Effector memory CD4-positive, alpha-beta T cell (primary cell): ENCODE results near the gene OR8K5.
"Not testable (repeated sequence)": the region's sequence is repeated elsewhere in the genome, so short reads cannot be mapped to it uniquely, and the experiment has no call there.

Experiments used
- DNase-seq, 3 donors: peaks; one replicate each; pipeline ENCODE4 v3.0.0-alpha.2; 2020
- H3K27ac ChIP-seq: 2 replicates; pipeline ENCODE4 v1.7.0; 2013; ENCODE audit warnings: mild to moderate bottlenecking, low read length, moderate library complexity; ENCODE audit not compliant: insufficient read depth, poor library complexity, severe bottlenecking
- H3K27me3 ChIP-seq: replicated peaks from 2 replicates; pipeline ENCODE4 v1.7.0; 2013; ENCODE audit warnings: mild to moderate bottlenecking, low read length; ENCODE audit not compliant: insufficient read depth, control insufficient read depth, poor library complexity, severe bottlenecking
- H3K36me3 ChIP-seq: 2 replicates; pipeline ENCODE4 v1.7.0; 2013; ENCODE audit warnings: mild to moderate bottlenecking, low read length, moderate library complexity; ENCODE audit not compliant: control insufficient read depth, insufficient read depth
- H3K4me1 ChIP-seq: 2 replicates; pipeline ENCODE4 v1.7.0; 2013; ENCODE audit warnings: low read length, mild to moderate bottlenecking; ENCODE audit not compliant: control insufficient read depth, insufficient read depth, poor library complexity, severe bottlenecking
- H3K4me3 ChIP-seq: 2 replicates; pipeline ENCODE4 v1.7.0; 2013; ENCODE audit warnings: low read length, low read depth, mild to moderate bottlenecking; ENCODE audit not compliant: insufficient read depth, poor library complexity, severe bottlenecking
- H3K9me3 ChIP-seq: 2 replicates; pipeline ENCODE4 v1.7.0; 2013; ENCODE audit warnings: mild to moderate bottlenecking, low read length, moderate library complexity; ENCODE audit not compliant: control insufficient read depth

The OR8K5 gene

GRCh38 chr11:56151376-56151775 lies 8.7 kb downstream of the OR8K5 start:
- Histone ChIP-seq H3K27ac (no peak overlapping the region), H3K27me3 (no peaks in the 10 kb centered on the region), H3K9me3 (no peaks in the 10 kb centered on the region), H3K36me3 (no peaks in the 10 kb centered on the region), H3K4me1 (no peaks in the 10 kb centered on the region), H3K4me3 (no peak overlapping the region)
- no peak for DNase-seq

DNA sequence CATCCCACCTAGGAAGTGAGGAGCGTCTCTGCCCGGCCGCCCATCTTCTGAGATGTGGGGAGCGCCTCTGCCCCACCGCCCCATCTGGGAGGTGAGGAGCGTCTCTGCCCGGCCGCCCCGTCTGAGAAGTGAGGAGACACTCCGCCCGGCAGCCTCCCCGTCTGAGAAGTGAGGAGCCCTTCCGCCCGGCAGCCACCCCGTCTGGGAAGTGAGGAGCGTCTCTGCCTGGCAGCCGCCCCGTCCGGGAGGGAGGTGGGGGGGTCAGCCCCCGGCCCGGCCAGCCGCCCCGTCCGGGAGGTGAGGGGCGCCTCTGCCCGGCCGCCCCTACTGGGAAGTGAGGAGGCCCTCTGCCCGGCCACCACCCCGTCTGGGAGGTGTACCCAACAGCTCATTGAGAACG lies 16.4 kb downstream of the OR8K5 start:
- H3K27ac ChIP-seq, H3K36me3 ChIP-seq, DNase-seq, H3K27me3 ChIP-seq, H3K4me1 ChIP-seq, H3K4me3 ChIP-seq, H3K9me3 ChIP-seq: not testable (repeated sequence)

GRCh38 chr11:56140151-56140661 lies 19.9 kb downstream of the OR8K5 start, which contains the start of gene OR8J3:
Gene OR8J3, minus strand, starts transcription at chr11:56140201. Its CDS starts 2,483 bp downstream, at chr11:56137718.
- no peak for DNase-seq
- Histone ChIP-seq H3K4me1 (no peaks in the 10 kb centered on the region), H3K27ac (no peak within 1 kb of the TSS), H3K9me3 (no peaks in the 10 kb centered on the region), H3K27me3 (no peaks in the 10 kb centered on the region), H3K36me3 (no peaks in the 10 kb centered on the region), H3K4me3 (no peak within 1 kb of the TSS)

DNA sequence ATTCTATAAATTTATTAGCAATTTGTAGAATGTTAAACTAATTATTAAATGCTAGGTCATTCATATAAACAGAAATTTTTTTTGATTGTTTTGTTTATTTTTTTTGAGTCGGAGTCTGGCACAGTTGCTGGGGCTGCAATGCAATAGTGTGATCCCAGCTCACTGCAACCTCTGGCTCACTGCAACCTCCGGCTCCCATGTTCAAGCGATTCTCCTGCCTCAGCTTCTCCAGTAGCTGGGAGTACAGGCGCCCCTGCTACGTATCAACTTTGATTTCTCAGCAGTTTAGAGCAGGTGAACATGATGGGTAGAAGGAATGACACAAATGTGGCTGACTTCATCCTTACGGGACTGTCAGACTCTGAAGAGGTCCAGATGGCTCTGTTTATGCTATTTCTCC lies 38.0 kb downstream of the OR8K5 start, which contains the start of gene OR8H3:
Gene OR8H3, plus strand, starts transcription at position 301 of the 400 bp plus-strand sequence. Its CDS starts 0 bp downstream, at position 301.
- H3K4me3 ChIP-seq = no peak within 1 kb of the TSS
- H3K36me3 ChIP-seq = no peaks in the 10 kb centered on the region
- no peak for DNase-seq
- no peaks in the 10 kb centered on the region for H3K9me3 ChIP-seq
- H3K4me1 ChIP-seq = no peaks in the 10 kb centered on the region
- no peaks in the 10 kb centered on the region for H3K27me3 ChIP-seq
- H3K27ac ChIP-seq = no peak within 1 kb of the TSS
